Activated T-cell treated with anti-CD3 and anti-CD28 coated beads, Interleukin-2, amount 50 U/mL, for 24 hours (primary cell): Measurements from ENCODE around the gene CRELD2.

Experiments used
- DNase-seq: peaks from one replicate; pipeline ENCODE4 v3.0.0-alpha.2; 2020
- H3K27ac Mint-ChIP-seq: 2 replicates; pipeline ENCODE4 v1.8.0; 2020; ENCODE audit warnings: mild to moderate bottlenecking, mixed read lengths
- H3K27me3 Mint-ChIP-seq: 2 replicates; pipeline ENCODE4 v1.8.0; 2020; ENCODE audit warnings: mixed read lengths
- H3K36me3 Mint-ChIP-seq: 2 replicates; pipeline ENCODE4 v1.8.0; 2020; ENCODE audit warnings: low read depth, mixed read lengths
- H3K4me1 Mint-ChIP-seq: 2 replicates; pipeline ENCODE4 v1.8.0; 2020; ENCODE audit warnings: low read depth, mixed read lengths
- H3K4me3 Mint-ChIP-seq: 2 replicates; pipeline ENCODE4 v1.8.0; 2020; ENCODE audit warnings: mild to moderate bottlenecking, moderate library complexity, mixed read lengths
- H3K9me3 Mint-ChIP-seq: 2 replicates; pipeline ENCODE4 v1.8.0; 2020; ENCODE audit warnings: mixed read lengths

CRELD2 gene

DNA sequence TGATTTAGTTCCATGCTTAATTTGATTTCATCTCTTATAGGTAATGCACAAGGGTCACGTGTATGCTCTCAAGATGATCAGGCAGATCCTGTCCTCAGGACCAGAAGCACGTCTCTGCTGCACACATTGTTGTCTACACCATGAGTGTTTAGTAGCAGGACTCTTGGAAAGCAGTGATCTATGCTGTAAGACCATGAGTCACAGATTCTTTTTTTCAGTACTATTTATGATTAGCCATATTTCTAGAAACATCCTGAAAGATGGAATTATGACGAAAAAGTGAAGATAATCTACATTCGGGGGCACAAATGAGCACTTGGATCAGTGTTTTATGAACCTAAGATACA is 35.2 kb upstream of the CRELD2 start:
- H3K27me3 Mint-ChIP-seq, result no peaks in the 10 kb centered on the region

DNA sequence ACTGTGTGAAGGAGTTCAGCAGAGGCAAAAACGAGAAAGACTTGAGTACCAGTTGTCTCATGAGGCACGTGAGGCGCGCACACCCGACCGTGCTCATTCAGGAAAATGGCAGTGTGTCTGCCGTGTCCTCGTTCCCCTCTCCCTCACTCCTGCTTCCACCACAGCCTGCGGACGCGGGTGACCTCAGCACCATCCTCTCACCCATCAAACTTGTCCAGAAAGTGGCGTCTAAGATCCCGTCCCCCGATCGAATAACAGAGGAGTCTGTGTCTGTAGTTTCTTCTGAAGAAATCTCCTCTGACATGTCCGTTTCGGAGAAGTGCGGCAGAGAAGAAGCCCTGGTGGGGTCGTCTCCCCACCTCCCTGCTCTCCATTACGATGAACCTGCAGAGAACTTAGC is 34.4 kb upstream of the CRELD2 start:
- no peak for DNase-seq
- H3K36me3 Mint-ChIP-seq, result peaks cover 64% of the 10 kb centered on the region
- no peak overlapping the region for H3K27ac Mint-ChIP-seq
- H3K9me3 Mint-ChIP-seq, result no peaks in the 10 kb centered on the region
- H3K4me1 Mint-ChIP-seq, result peaks cover 28% of the 10 kb centered on the region
- no peaks in the 10 kb centered on the region for H3K27me3 Mint-ChIP-seq
- no peak overlapping the region for H3K4me3 Mint-ChIP-seq

More for the DNA sequence above, 35.2 kb upstream of the CRELD2 start:
- Mint-ChIP-seq H3K4me3 (no peak overlapping the region), H3K4me1 (peaks cover 28% of the 10 kb centered on the region), H3K27ac (no peak overlapping the region), H3K36me3 (peaks cover 60% of the 10 kb centered on the region), H3K9me3 (no peaks in the 10 kb centered on the region)
- no peak for DNase-seq

DNA sequence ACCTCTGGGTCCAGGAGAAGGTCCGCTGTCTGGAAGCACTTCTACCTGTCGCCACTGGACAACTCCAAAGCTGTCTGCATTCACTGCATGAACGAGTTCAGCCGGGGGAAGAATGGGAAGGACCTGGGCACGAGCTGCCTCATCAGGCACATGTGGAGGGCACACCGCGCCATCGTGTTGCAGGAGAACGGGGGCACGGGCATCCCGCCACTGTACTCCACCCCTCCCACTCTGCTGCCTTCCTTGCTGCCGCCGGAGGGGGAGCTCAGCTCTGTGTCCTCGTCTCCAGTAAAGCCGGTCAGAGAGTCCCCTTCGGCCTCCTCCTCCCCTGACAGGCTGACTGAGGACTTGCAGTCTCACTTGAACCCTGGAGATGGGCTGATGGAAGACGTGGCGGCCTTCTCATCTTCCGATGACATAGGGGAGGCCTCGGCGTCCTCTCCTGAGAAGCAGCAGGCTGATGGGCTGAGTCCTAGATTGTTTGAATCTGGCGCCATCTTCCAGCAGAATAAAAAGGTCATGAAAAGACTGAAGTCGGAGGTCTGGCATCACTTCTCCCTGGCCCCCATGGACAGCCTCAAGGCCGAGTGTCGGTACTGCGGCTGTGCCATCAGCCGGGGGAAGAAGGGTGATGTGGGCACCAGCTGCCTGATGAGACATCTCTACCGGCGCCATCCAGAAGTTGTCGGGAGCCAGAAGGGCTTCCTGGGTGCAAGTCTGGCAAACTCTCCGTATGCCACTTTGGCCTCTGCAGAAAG is 33.8 kb upstream of the CRELD2 start:
- no peak for DNase-seq
- Mint-ChIP-seq H3K36me3 (peaks cover 70% of the 10 kb centered on the region), H3K4me3 (no peak overlapping the region), H3K27me3 (no peaks in the 10 kb centered on the region), H3K9me3 (no peaks in the 10 kb centered on the region), H3K27ac (no peak overlapping the region), H3K4me1 (peaks cover 26% of the 10 kb centered on the region)

GRCh38 chr22:49885281-49885680 is 33.2 kb upstream of the CRELD2 start:
- H3K36me3 Mint-ChIP-seq, result peaks cover 76% of the 10 kb centered on the region
- no peak for DNase-seq

DNA sequence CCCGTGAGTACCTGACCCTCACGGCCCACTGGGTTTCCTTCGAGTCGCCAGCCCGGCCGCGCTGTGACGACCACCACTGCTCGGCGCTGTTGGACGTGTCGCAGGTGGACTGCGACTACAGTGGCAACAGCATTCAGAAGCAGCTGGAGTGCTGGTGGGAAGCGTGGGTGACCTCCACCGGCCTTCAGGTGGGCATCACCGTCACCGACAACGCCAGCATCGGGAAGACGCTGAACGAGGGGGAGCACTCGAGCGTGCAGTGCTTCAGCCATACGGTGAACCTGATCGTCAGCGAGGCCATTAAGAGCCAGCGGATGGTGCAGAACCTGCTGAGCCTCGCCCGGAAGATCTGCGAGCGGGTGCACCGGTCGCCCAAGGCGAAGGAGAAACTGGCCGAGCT is 32.6 kb upstream of the CRELD2 start:
- Mint-ChIP-seq H3K4me1 (peaks cover 17% of the 10 kb centered on the region), H3K4me3 (no peak overlapping the region), H3K27me3 (no peaks in the 10 kb centered on the region), H3K9me3 (no peaks in the 10 kb centered on the region), H3K36me3 (peaks cover 82% of the 10 kb centered on the region), H3K27ac (no peak overlapping the region)
- no peak for DNase-seq

More at GRCh38 chr22:49885281-49885680, 33.2 kb upstream of the CRELD2 start:
- H3K4me3 Mint-ChIP-seq, result no peak overlapping the region
- peaks cover 20% of the 10 kb centered on the region for H3K4me1 Mint-ChIP-seq
- H3K27ac Mint-ChIP-seq, result no peak overlapping the region
- H3K27me3 Mint-ChIP-seq, result no peaks in the 10 kb centered on the region
- H3K9me3 Mint-ChIP-seq, result no peaks in the 10 kb centered on the region

- Mint-ChIP-seq H3K9me3 (no peaks in the 10 kb centered on the region), H3K36me3 (peaks cover 88% of the 10 kb centered on the region), H3K27me3 (no peaks in the 10 kb centered on the region), H3K27ac (no peak overlapping the region), H3K4me3 (no peak overlapping the region), H3K4me1 (peaks cover 13% of the 10 kb centered on the region)
- DNase-seq, result no peak
These were observed 31.9 kb upstream of the CRELD2 start for GRCh38 chr22:49886346-49887063.

DNA sequence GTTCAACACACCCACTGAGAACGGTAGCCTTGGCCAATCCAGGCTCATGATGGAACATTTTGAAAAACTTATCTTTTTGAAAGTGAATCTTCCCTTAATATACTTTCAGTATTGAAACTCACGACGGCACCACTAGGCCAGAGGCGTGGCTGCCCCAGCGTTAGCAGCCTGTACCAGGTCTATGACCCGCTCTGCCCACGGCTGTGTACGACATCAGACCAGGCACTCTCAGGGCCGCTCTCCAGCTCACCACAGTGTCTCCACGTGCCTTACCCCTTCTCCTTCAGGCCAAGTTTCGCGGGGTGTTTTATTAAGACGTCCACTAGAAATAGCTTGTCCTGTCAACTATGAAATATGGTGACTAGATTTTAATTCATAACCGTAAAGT is 31.4 kb upstream of the CRELD2 start:
- peaks cover 8% of the 10 kb centered on the region for H3K4me1 Mint-ChIP-seq
- H3K27ac Mint-ChIP-seq, result no peak overlapping the region
- H3K27me3 Mint-ChIP-seq, result no peaks in the 10 kb centered on the region
- H3K9me3 Mint-ChIP-seq, result no peaks in the 10 kb centered on the region
- no peak overlapping the region for H3K4me3 Mint-ChIP-seq
- H3K36me3 Mint-ChIP-seq, result peaks cover 93% of the 10 kb centered on the region
- DNase-seq, result no peak

DNA sequence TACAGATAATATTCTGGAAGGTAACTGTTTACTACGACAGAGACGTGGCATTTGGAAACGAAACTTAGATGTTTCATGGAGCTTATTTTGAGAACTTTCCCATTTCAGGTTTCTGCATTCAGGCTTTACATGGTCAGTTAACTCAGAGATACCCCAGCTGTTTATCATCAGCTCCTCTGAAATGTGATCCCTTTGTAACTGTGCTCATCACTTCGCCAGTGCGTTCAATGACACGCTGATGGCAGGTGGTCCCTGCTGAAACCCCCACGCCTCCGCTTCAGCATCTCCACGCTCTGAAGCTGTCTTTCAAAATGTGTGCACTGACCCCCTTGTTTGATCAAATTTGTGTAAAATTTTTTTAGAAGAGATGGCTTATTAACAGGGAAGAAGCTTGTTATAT is 30.7 kb upstream of the CRELD2 start:
- Mint-ChIP-seq H3K36me3 (peaks cover 99% of the 10 kb centered on the region), H3K27me3 (no peaks in the 10 kb centered on the region), H3K4me1 (peaks cover 4% of the 10 kb centered on the region), H3K9me3 (no peaks in the 10 kb centered on the region), H3K4me3 (no peak overlapping the region), H3K27ac (no peak overlapping the region)
- no peak for DNase-seq

DNA sequence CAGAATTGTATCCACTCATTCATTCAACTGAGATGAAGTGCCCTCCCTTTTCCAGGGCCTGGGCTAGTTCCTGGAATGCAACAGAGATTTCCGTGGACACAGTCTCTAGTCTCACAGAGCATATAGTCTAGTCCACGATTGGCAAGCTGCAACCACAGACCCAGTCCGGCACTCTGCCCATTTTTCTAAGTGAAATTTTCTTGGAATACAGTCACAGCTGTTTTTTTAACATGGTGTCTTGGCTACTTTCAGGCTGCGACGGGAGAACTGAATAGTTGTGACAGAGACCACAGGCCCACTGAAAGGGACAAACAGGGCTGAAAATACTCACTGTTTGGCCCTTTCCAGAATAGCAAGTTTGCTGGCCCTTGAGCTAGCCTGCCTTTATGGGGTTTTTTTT is 29.4 kb upstream of the CRELD2 start:
- no peak for DNase-seq
- Mint-ChIP-seq H3K4me3 (no peak overlapping the region), H3K36me3 (peaks cover 98% of the 10 kb centered on the region), H3K4me1 (peaks cover 2% of the 10 kb centered on the region), H3K9me3 (no peaks in the 10 kb centered on the region), H3K27ac (no peak overlapping the region), H3K27me3 (no peaks in the 10 kb centered on the region)

DNA sequence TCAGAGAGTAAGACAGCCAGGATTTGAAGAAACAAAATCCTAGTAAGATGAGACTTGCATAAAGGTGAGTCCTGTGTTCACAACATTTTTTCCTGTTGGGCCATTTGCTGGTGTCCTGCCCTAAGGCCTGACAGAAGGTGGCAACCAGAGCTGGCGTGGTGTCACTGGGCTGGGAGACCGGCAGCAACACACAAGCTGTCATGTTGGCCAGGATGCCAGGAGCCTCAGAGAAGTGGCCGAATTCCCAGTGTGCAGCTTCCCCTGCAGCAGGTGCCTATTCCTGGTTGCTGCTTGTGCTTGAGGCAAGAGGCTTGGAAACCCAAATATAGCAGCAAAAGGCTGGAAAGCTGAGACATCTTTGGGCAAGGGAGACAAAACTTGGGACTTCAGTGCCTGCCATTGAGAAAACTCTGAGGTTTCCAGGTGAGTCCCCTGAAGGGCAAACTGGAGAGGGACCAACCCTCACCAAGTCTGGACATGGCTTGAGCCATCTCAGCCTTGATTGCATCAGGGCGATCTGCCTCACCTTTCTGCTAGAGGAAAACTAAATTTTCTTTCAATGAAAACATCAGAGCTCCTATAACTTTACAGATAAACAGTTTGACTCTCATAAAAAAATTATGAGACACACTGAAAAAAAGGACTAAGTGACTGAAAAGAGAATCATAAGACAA is 26.1 kb upstream of the CRELD2 start:
- peaks cover 80% of the 10 kb centered on the region for H3K36me3 Mint-ChIP-seq

GRCh38 chr22:49893025-49893424 is 25.4 kb upstream of the CRELD2 start:
- H3K27me3 Mint-ChIP-seq, result no peaks in the 10 kb centered on the region
- H3K9me3 Mint-ChIP-seq, result no peaks in the 10 kb centered on the region
- H3K4me3 Mint-ChIP-seq, result no peak overlapping the region
- no peak overlapping the region for H3K27ac Mint-ChIP-seq
- DNase-seq, result no peak
- peaks cover 75% of the 10 kb centered on the region for H3K36me3 Mint-ChIP-seq
- H3K4me1 Mint-ChIP-seq, result no peaks in the 10 kb centered on the region

More for the DNA sequence above, 26.1 kb upstream of the CRELD2 start:
- Mint-ChIP-seq H3K4me1 (no peaks in the 10 kb centered on the region), H3K9me3 (no peaks in the 10 kb centered on the region), H3K27me3 (no peaks in the 10 kb centered on the region), H3K4me3 (no peak overlapping the region), H3K27ac (no peak overlapping the region)
- DNase-seq, result no peak

DNA sequence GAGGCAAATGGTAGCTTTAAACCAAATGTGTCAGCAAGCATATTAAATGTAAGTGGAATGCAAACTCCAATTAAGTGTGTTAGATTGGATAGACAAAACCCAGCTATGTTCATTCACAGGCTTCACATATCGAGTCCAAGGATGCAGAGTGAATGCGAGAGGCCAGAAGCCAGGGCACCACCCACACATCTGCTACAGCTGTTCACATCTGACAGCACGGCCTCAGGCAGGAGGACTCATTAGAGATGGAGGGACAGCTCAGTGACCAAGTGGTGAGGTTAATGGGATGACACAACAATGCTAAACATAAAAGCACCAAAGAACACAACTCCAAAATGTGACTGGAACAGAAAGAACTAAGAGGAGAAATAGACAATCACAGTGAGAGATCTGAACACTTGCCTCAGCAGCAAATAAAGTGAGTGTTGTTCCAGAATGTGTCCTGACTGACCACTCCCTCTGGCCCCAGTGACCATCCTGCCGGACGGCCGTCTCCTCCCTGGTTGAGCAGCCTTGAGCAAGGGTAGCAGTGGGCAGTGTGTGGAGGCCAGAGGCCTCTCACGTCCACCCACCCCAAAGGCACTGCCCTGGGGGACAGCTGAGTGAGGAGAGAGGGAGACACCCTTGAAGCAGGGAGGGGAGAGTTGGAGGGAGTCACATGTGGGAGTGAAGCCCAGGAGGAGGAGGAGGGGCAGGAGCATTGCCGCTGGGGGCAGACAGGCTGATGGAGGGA is 23.9 kb upstream of the CRELD2 start:
- DNase-seq, result no peak
- H3K4me3 Mint-ChIP-seq, result no peak overlapping the region
- peaks cover 1% of the 10 kb centered on the region for H3K4me1 Mint-ChIP-seq
- no peaks in the 10 kb centered on the region for H3K27me3 Mint-ChIP-seq
- peak overlapping the region; percentile 27 for H3K27ac Mint-ChIP-seq
- no peaks in the 10 kb centered on the region for H3K9me3 Mint-ChIP-seq
- H3K36me3 Mint-ChIP-seq, result peaks cover 67% of the 10 kb centered on the region

- peak overlapping the region; percentile 44 for H3K27ac Mint-ChIP-seq
- H3K4me3 Mint-ChIP-seq, result no peak overlapping the region
- no peaks in the 10 kb centered on the region for H3K9me3 Mint-ChIP-seq
- no peak for DNase-seq
- H3K4me1 Mint-ChIP-seq, result peaks cover 2% of the 10 kb centered on the region
- peaks cover 65% of the 10 kb centered on the region for H3K36me3 Mint-ChIP-seq
- no peaks in the 10 kb centered on the region for H3K27me3 Mint-ChIP-seq
These were observed 22.2 kb upstream of the CRELD2 start for GRCh38 chr22:49896201-49896600.

- DNase-seq, result no peak
- Mint-ChIP-seq H3K27ac (no peak overlapping the region), H3K4me3 (no peak overlapping the region), H3K9me3 (peaks cover 2% of the 10 kb centered on the region), H3K27me3 (no peaks in the 10 kb centered on the region), H3K36me3 (peaks cover 65% of the 10 kb centered on the region), H3K4me1 (peaks cover 2% of the 10 kb centered on the region)
These were observed 21.3 kb upstream of the CRELD2 start for GRCh38 chr22:49897015-49897684.
